Stimulated activated CD4-positive, alpha-beta T cell treated with anti-CD3 and anti-CD28 coated beads, Interleukin-4, amount 100 ng/mL, for 48 hours (primary cell): ENCODE measurements around the gene TIGD3.

Experiments used
- DNase-seq, 2 donors: peaks; one replicate each; pipeline ENCODE4 v3.0.0-alpha.2; 2020; ENCODE audit warnings: low read depth in 2 of 2

Gene TIGD3

GRCh38 chr11:65370659-65371049 is 16.1 kb downstream of the TIGD3 start:
- DNase-seq, result no peak

GRCh38 chr11:65373839-65374580 is 19.5 kb downstream of the TIGD3 start:
- no peak for DNase-seq

GRCh38 chr11:65375012-65375411 is 20.5 kb downstream of the TIGD3 start:
- no peak for DNase-seq

- DNase-seq, result no peak
These were observed 21.7 kb downstream of the TIGD3 start for GRCh38 chr11:65376138-65376713.

GRCh38 chr11:65377036-65377435 is 22.5 kb downstream of the TIGD3 start:
- no peak for DNase-seq

GRCh38 chr11:65377777-65378176 is 23.2 kb downstream of the TIGD3 start:
- DNase-seq, result no peak

GRCh38 chr11:65378208-65378927 is 23.8 kb downstream of the TIGD3 start:
- DNase-seq, result no peak

- no peak for DNase-seq
These were observed 24.5 kb downstream of the TIGD3 start for GRCh38 chr11:65378928-65379638.

- no peak for DNase-seq
These were observed 25.3 kb downstream of the TIGD3 start for GRCh38 chr11:65379698-65380459.

GRCh38 chr11:65380460-65381119 is 26.0 kb downstream of the TIGD3 start:
- no peak for DNase-seq

GRCh38 chr11:65381716-65382032 is 27.1 kb downstream of the TIGD3 start:
- no peak for DNase-seq

GRCh38 chr11:65382033-65382803 is 27.7 kb downstream of the TIGD3 start, which contains the start of gene SLC25A45:
Gene SLC25A45, minus strand, starts transcription at chr11:65382646. Its CDS starts 695 bp downstream, at chr11:65381951.
- DNase-seq, result peak; percentile 88 to 92

- DNase-seq, result no peak
These were observed 28.3 kb downstream of the TIGD3 start for GRCh38 chr11:65382804-65383368.

- DNase-seq, result no peak
These were observed 29.2 kb downstream of the TIGD3 start for GRCh38 chr11:65383778-65384177.

- DNase-seq, result no peak
These were observed 29.8 kb downstream of the TIGD3 start for GRCh38 chr11:65384301-65384889.

GRCh38 chr11:65386307-65387140 is 32.0 kb downstream of the TIGD3 start, which contains the start of gene FRMD8:
Gene FRMD8, plus strand, starts transcription at chr11:65386637. Its CDS starts 400 bp downstream, at chr11:65387037.
- DNase-seq, result peak; percentile 72 to 79

GRCh38 chr11:65388731-65389130 is 34.2 kb downstream of the TIGD3 start:
- no peak for DNase-seq

- no peak for DNase-seq
These were observed 34.9 kb downstream of the TIGD3 start for GRCh38 chr11:65389294-65389980.
